NCI-H69 (cell line): Measurements from ENCODE around the gene AMER2.
"Not testable (repeated sequence)": the region's sequence is repeated elsewhere in the genome, so short reads cannot be mapped to it uniquely, and the experiment has no call there.

Experiments
- DNase-seq: peaks from one replicate; lab custom pipeline; 2025; lab: John Stamatoyannopoulos, UW

AMER2 gene

DNA sequence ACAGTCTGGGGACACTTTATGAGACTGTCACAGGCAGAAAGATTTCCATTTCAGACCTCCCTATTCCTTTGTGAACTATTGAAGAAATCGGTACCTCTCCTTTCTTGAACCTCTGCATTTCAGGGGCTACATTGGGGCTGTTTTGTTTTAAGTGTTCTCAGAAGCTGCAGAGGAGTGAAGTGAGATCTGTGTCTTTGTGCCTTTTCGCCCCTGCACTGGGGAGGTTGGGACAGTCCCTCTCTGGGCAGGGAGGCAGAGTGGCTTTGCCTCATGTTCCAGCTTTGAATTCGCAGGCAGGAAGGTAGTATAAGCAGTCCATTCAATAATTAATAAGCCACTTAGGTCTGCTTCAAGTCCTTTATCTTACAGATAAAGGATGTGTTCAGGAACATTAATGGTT lies 9.5 kb upstream of the AMER2 start:
- DNase-seq = no peak

DNA sequence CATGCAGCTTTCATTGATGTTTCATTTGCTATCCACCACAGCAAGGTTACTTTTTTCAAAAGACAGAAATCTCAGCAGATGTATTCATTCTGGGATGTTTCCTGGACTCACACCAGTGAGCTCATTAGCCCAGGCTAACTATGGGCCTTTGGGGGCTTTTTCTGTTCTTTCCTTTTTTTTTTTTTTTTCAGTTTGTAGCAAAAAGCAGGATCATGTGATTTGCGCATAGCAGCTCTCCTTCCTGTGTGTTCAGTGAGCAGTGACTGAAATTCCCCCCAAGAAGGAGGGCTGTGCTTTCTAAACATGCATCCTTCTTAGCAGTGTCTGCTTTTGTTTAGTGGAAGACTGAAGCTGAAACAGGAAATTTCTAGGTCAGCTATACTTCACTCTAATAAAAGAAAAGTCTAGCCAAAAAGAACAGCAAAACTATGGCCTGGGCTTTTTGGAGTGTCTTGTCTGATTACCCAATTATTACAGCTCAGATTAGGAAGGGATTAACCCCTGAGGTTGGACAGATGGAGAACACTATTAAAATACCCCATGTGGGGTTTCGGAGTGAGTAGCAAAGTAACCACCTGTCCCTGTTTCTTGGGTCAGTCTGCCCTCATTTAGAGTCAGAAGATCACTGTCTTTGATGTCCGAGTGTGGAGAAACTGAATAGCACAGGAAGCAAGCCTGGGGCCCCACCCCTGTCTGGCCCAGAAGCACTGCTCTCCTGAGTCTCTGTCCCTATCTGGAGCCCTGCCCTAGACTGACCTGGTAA lies 8.9 kb upstream of the AMER2 start:
- DNase-seq = no peak

DNA sequence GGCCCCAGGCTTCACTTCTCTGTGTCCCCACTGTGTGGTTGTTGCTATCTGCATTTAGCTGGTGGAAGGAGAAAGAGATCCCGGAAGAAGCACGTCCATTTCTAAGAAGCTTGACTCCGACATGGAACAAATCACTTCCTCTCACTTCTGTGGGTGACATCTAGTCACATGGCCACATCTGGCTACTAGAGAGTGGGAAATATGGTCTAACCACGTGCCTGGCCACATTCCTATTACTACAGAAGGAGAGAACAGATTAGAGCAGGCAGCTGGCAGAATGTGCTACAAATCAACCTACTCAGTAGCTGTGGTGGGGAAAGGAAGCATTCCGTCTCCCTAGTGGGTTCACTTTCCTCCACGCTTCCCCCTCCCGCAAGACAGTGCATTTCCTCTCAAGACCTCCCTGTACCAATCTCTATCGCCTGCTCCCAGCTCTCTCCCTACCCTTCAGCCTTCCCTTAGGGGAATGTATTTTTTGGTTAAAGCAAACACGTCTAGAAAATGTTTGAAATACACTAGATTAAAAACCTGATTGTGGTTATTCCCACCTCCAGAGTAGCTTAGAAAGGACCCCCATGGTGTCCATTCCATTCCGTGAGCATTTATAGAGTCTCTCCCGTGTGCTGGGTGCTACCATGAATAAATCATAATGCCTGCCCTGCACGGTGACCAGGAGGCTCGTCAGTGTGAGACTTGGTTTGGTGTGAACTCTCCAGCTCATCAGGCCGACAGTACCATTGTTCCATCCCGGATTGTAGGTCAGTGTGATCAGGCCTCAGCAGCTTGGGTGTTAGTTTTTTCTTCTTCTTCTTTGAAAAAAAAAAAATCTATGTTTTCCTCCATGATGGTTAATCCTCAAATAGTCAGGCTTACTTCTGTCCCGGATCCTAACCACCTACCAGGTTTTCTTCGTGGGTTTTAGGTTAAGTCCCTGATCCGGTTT lies 8.0 kb upstream of the AMER2 start:
- no peak for DNase-seq

DNA sequence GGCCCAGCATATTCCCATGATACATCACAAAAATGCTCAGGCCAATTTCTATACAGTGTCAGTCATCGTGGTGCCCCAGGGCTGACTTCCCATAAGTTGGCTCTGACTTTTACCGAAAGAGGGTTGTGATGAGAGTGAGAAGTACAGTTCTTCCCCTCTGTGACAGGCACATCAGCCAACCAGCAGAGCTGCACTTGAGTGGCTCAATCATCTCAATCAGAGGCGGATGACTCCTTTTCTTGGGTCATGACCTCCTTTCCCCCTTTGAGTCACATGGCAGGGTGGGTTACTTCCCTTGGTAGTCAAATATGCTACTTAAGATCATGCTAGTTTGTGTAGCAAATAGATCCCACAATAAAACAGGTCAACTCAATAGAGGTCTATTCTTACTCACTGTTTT lies 6.9 kb upstream of the AMER2 start:
- DNase-seq = no peak

DNA sequence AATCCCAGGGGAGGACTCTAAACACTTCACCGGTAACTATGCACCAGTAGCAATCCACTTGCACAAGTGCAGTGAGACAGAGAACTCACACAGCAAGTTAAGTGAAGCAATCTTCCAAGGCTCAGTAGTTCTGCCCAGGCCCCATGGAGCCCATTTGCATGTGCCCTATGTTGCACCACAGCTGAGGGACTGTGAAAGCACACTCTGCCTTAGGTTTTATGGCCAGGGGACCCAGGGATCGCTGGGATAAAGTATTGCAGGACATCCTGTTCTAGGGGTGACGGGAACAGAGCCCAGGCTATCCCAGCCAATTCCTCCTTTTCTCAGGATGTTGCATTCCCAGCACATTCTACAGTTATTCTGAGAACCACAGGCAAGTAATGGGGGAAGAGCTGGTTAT lies 6.0 kb upstream of the AMER2 start:
- DNase-seq = no peak

DNA sequence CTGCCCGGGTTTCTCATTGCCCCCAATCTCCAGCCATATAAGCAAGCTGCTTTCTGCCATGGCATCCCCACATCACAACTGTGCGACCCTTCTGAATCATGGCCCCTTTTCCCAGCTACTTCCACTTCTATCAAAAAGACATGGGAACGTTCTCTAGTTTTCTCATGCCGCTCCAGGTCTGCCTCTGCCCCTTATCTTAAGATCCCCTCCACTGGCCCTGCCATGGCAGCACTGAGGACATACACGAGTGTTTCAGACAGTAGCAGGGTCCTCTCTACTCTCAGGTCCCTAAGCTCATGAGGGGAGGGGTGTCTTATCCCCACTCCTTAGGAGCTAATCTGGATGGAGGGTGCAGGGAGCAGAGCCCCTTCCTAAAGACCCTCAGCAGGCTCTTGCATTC lies 5.5 kb upstream of the AMER2 start:
- no peak for DNase-seq

DNA sequence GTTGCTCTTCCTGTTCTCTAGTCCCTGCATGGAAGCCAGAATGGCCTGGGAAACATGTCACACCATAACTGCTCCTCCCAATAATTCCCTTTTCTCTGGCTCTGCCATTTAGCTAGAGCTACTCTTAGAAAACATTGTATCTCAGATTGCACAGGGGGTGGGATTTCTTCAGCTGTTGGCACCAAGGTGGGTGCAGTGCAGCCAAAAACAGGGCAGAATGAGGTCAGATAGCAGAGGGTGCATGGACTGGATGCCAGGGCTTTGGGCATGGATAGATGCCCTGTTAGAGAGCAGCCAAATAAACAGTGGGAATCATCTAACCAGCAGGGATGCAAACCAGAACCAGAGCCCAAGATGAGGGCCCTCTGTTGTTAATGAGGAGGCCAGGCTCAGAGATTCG lies 4.9 kb upstream of the AMER2 start:
- no peak for DNase-seq

DNA sequence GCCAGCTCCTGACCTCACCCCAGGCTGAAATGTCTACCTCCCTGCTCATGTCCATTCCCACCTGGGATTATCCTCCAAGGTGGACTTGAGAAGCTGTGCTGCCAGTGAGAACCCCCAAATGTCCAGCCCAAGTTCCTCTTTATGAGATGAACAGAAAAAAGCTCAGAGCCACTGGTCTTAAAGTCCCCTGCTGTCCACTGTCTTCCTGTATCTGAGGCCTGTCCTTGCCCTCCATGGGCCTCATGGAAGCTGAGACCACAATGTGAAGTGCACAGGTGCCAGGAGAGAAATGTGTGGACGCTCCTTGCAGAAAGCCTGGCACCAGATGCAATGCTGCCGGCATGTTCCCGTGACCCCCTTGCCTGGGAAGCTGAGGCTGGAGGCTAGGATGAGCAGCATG lies 3.3 kb upstream of the AMER2 start:
- no peak for DNase-seq

DNA sequence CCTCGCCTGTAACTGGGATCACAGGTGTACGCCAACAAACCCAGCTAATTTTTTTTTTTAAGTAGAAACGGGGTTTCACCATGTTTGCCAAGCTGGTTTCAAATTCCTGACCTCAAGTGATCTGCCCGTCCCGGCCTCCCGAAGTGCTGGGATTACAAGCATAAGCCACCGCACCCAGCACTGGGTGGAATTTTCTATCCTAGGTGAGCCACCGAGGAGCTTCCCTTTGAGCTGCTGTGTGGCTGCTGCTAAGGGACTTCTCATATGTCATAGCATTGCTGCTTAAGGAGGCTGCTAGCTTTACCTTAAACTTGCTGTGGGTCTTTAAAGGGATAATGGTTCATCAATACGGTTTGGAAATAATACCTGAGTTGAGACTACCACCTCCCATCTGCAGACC lies 2.9 kb upstream of the AMER2 start:
- DNase-seq = no peak

DNA sequence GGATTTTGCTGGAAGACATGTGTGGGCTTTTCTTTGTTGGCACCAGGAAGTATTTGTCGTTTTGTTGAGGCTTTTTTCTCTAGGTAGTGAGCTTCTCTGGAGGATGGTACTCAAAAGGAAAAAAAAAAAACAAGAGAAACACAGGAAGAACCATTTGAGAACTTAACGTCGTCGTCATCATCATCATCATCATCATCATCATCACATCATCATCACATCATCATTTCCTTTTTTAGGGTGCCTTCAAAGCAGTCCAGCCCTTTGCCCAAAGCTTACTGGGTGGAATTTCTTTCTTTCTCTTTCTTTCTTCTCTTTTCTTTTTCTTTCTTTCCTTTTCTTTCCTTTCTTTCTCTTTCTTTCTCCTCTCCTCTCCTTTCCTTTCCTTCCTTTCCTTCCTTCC lies 2.2 kb upstream of the AMER2 start:
- no peak for DNase-seq

DNA sequence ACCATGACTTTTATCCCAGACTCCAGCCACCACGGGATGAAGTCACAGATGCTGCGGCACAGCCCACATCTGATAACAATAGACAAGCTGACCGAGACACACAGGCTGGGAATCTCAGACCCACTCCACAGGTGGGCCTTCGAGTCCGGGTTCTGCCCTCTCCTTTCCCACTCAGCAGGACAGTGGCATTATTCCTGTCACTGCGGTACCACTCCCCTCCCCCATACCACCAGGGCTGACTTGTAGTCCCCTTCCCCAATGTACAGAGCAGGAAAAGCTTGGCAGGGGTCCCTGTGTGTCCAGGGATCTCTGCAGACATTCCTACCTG lies 179 bp upstream of the AMER2 start:
- DNase-seq = no peak

DNA sequence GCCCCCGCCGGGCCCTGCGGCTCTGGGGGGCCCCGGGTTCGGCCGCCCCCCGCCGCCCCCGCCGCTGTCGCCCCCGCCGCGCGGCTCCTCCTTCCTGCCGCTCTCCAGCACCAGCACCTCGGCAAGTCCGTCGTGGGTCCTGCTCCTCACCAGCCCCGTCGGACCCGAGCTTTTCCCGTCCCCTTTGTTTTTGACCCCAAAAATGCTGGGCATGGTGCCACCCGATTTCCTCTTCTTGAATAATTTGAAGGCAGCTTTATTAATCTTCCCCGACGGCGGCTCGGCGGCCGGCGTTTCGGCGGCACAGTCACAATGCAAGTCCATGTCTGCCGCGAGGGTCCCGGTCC lies 945 bp downstream of the AMER2 start:
- DNase-seq = no peak

DNA sequence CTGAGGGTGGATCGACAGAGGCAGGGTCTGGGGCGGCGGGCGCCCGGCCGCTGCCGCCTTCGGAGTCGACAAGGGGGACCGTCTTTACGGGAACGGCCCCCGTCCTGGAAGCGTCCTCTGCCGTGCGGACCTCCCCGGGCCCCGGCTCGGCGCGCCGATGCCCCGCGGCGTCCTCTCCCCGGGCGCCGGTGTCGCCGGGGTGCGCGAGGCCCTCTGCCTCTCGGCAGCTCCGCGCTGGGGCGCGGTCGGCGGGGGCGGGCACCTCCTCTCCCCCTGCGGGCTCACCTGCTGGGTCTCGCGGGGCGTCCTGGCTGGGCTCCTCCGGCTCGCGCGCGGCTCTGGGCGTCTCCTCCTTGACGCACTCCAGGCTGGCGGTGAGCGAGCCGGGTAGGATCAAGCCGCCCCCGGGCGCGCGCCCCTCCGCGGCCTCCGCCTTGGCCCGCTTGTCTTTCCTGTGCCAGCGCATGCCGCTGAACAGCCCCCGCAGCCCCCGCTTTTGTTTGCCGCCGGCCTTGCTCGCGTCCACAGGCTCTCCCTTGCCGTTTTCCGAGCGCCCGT lies 1.5 kb downstream of the AMER2 start:
- peak; percentile 42 for DNase-seq

DNA sequence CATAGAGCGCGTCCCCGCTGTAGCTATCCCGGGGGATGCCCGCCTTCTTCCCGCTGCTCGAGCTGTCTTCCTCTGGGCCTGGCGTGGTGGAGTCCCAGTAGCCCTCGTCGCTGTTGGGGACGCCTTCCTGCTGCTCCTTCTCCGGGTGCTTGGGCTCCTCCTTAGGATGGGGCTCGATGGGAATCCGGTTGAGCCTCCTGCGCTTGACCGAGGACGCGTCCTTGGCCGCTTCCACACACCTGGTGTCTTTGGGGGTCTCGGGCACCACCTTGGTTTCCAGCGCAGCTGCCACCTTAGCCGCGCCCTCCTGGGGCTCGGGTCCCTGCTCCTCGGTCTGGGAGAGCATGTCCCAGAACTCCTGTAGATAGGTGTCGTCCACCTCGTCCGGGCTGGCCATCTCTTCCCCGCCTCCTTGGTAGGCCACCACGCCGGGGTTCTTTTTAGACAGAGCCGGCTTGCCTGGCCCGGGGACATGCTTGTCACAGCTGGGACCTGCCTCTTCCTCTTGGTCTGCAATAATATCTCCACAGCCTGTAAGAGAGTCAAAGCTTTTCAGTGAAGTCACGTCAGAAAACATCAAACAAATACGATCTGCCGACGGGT lies 2.0 kb downstream of the AMER2 start:
- peak; percentile 37 for DNase-seq

DNA sequence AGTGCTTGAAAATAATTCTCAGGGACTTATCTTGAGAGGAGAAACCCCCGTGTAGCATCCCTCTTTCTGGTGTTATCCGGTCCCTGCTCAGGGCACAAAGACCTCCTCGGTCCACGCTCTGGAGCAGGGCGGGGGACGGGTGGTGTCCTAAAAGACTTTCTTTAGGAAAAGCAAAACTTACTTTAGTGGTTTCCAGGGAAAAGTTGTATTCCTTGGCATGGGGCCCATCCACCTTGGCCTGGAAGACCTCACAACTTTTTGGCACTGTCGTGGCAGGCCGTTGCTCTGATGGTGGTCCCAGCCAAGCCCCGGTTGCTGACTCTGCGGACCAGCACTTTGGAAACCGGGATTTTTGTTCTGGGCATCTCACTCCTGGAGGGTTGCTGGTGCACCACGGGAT lies 2.7 kb downstream of the AMER2 start:
- DNase-seq = no peak

DNA sequence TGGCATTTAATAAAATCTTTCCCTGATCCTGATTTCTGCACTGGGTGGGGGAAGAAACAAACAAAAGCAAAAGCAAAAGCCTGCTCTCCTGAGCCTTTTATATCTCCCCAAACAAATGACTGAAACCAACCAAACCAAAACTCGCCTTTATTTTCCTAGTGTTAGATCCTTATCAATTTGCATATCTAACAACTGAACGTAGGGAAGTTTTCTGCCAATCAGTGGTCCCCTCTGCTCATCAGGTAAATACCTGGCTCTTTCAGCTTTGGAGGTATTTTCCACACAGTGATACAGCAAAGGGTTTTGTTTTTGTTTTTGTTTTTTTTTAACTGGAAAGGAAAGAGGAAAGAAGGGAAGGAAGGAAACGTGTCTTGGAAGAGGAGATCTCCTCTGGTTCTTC lies 3.3 kb downstream of the AMER2 start:
- DNase-seq = no peak

DNA sequence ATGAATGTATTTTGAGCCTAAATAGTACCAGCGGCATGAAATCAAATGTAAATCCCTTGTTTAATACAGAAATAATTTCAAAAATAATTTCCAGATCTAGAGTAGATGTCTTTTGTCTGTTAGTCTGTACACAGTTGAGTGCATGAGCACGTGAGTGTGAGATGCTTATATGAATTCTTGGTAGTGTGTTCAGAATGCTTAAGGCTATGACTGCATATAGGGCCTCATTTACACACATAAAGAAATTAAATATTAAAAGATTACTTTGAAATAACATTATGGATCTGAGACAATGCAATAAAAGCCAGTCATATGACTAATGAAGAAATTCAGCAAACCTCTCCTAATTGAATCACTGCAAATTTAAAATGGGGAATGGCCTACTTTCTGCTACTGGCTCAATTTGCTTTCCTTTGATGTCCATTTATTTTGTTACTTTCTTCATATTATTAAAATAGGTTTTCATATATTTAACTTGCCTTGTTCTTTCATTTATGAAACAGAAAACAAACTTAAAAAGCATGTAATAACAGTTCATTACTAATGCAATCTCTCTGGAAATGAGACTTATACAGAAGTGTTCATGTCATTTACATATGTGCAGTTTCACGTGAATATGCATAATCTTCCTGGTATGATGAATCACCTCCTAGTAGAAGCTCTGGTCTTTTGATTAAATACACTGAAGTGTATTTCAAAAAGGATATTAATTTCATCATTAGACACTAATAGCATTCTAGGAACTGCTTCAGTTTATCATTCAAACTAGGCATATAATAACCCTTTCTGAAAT lies 4.5 kb downstream of the AMER2 start:
- DNase-seq = no peak

DNA sequence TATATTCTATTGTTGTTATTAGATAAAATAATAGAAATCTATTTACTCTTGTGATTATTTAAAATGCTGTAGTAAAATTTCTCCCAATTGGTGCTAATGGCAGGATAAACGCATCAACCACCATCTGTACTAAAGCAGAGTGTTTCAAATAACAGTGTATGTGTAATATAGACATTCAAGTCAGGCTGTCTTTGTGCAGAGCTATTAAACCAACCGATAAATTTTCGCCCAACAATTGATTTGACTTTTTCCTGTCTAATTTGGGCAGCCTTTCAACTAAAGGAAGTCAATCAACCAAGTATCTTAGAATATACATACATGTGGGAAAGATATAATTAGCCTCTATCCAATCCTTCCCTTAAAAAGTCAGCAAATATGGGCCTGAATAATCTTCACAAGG lies 5.8 kb downstream of the AMER2 start:
- no peak for DNase-seq

DNA sequence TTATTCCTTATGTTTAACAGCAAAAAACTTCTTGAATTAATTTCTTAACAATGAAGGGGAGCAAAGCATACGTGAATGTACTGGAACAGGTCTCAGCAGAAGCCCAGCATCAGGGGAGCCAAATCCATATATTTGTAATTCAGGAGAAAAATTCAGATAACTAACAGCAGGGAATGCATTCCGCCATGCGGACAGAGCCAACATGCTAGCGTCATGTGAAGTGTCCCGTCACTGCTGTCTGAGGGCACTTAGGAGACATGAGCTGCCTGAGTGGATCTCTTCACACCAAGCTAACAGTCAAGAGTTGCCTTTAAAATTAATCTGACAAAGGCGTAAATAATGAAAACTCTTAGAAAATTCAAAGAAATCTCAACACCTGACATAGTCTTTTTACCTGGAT lies 6.4 kb downstream of the AMER2 start:
- no peak for DNase-seq

DNA sequence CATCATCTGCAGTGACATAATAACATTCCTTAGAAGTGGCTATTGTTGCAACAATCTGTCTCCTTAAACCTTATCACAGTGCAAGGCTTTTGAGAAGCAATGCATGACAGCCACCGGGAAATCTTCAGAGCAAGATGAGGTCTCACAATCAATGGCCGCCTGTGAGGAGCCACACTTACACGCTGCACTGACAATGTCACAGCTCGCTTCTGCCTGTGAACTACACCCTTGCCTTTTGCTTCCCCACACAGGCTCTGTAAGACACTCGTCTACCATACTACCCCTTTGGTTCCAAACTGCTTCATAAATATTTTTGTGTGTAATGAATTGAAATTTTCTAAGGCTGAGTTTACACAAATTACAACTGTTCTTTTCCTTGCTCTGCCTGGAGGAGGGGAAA lies 6.9 kb downstream of the AMER2 start:
- not testable (repeated sequence) for DNase-seq

DNA sequence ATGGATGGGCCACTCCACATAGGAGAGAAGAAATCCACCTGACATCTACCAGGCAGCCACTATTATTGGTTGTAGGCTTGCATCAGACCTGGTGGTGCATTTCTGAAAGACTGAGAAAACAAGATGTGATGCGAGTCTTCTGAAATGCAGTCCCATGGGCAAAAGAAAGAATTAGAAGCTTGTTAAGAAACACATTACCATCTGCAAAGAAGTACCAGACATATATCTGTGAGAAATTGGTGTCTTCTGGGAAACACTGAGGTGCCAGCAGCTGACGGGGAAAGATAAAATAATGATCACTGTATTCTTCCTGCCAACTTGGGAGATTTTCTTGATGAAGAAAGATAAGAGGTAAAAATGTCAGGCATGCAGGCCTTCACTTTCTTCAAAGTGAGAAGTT lies 14.4 kb downstream of the AMER2 start:
- DNase-seq = no peak

DNA sequence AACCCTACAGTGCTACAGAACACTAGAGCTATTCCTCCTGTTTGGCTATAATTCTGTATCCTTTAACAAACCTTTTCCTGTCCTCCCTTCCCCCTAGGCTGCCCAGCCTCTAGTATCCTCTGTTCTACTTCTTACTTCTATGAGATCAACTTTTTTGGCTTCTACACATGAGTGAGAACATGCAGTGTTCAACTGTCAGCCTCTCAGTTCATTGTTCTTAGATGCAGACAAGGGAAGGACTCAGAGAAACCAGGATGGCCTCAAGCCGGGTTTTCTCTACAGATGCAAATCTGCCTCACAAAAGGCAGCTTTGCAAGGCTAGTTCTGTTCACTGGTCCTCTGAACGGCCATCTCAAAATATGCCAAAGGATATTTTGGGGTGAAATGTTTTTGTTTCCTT lies 18.4 kb downstream of the AMER2 start:
- no peak for DNase-seq
